IMR-90 (cell line): ENCODE measurements around the gene DCTN5. TPM values are rescaled to one million over a fixed set of nuclear protein-coding genes. Genes with fewer than 3 reads are reported as not detected.

Source experiments
- ATAC-seq: fragments of 200-7000 bp; cut with Tn5 transposase; 2 replicates; pipeline ENCODE4 v1.9.1; 2020; ENCODE audit warnings: low read depth, mild to moderate bottlenecking, moderate library complexity
- BruUV-seq: library from RNA; stranded (reverse); fragments of 400-500 nt; replicated peaks from 2 replicates; lab custom pipeline; 2021; lab: Mats Ljungman, UMichigan
- CTCF ChIA-PET: fragments of 300-600 bp; formaldehyde crosslinking; extraction: SDS; loops from one replicate; lab custom pipeline; 2021; ENCODE audit warnings: antibody characterized with exemption; lab: Yijun Ruan, JAX
- POLR2A ChIA-PET: fragments of 300-600 bp; sonication (Branson Sonifier 250); formaldehyde crosslinking; loops from one replicate; lab custom pipeline; 2022; ENCODE audit warnings: antibody characterized with exemption; ENCODE audit not compliant: unreplicated experiment; lab: Charles Lee
- DNase-seq: peaks from one replicate; pipeline ENCODE4 v3.0.0; 2013
- H2AFZ ChIP-seq: replicated peaks from 2 replicates; pipeline ENCODE3; 2013; ENCODE audit warnings: low read length, mild to moderate bottlenecking; ENCODE audit not compliant: poor library complexity
- H2AK5ac ChIP-seq: 2 replicates; pipeline ENCODE4 v1.6.1; 2013; ENCODE audit warnings: low read depth, low read length, inconsistent platforms
- H2AK9ac ChIP-seq: replicated peaks from 2 replicates; pipeline ENCODE3; 2013; ENCODE audit warnings: mild to moderate bottlenecking, low read depth, low read length, moderate library complexity; ENCODE audit not compliant: poor library complexity
- H2BK120ac ChIP-seq: 2 replicates; pipeline ENCODE4 v1.6.1; 2013; ENCODE audit warnings: low read depth, low read length, inconsistent platforms
- H2BK15ac ChIP-seq: 3 replicates; pipeline ENCODE4 v1.6.1; 2013; ENCODE audit warnings: low read depth, low read length, inconsistent platforms
- H2BK20ac ChIP-seq: 2 replicates; pipeline ENCODE4 v1.6.1; 2013; ENCODE audit warnings: low read depth, mild to moderate bottlenecking, inconsistent platforms, low read length, moderate library complexity
- H2BK5ac ChIP-seq: 2 replicates; pipeline ENCODE4 v1.6.1; 2013; ENCODE audit warnings: mild to moderate bottlenecking, low read depth, low read length, inconsistent platforms; ENCODE audit not compliant: poor library complexity, severe bottlenecking
- H3K14ac ChIP-seq: replicated peaks from 2 replicates; pipeline ENCODE4 v1.6.1; 2013; ENCODE audit warnings: low read depth, low read length, inconsistent platforms
- H3K18ac ChIP-seq: 2 replicates; pipeline ENCODE4 v1.6.1; 2013; ENCODE audit warnings: low read depth, low read length, control low read depth
- H3K23ac ChIP-seq: 2 replicates; pipeline ENCODE4 v1.6.1; 2013; ENCODE audit warnings: low read depth, low read length, inconsistent platforms
- H3K27ac ChIP-seq: 2 replicates; pipeline ENCODE4 v1.5.1; 2013; ENCODE audit warnings: mild to moderate bottlenecking, control low read depth, low read length; ENCODE audit not compliant: insufficient read depth
- H3K27me3 ChIP-seq: 2 replicates; pipeline ENCODE4 v1.6.1; 2013; ENCODE audit warnings: low read length; ENCODE audit not compliant: control insufficient read depth, insufficient read depth
- H3K36me3 ChIP-seq: 2 replicates; pipeline ENCODE4 v1.6.1; 2013; ENCODE audit warnings: low read length, mixed read lengths; ENCODE audit not compliant: control insufficient read depth, insufficient read depth
- H3K4ac ChIP-seq: 2 replicates; pipeline ENCODE4 v1.6.1; 2013; ENCODE audit warnings: low read depth, low read length, inconsistent platforms
- H3K4me1 ChIP-seq: 2 replicates; pipeline ENCODE4 v1.6.1; 2013; ENCODE audit warnings: low read length, mixed read lengths; ENCODE audit not compliant: control insufficient read depth, insufficient read depth
- H3K4me2 ChIP-seq: 2 replicates; pipeline ENCODE4 v1.6.1; 2013; ENCODE audit warnings: low read depth, mild to moderate bottlenecking, control low read depth, low read length, moderate library complexity
- H3K4me3 ChIP-seq: 2 replicates; pipeline ENCODE4 v1.5.1; 2013; ENCODE audit warnings: low read depth, mild to moderate bottlenecking, control low read depth, low read length, moderate library complexity; ENCODE audit not compliant: insufficient read depth
- H3K56ac ChIP-seq: 2 replicates; pipeline ENCODE4 v1.6.1; 2013; ENCODE audit warnings: low read length, inconsistent platforms; ENCODE audit not compliant: insufficient read depth; ENCODE audit errors: extremely low read depth
- H3K79me1 ChIP-seq, 2 experiments: 2 replicates each; pipeline ENCODE4 v1.6.1; 2013; ENCODE audit warnings: low read length in 2 of 2, inconsistent platforms in 1 of 2, low read depth in 1 of 2
- H3K9ac ChIP-seq: 2 replicates; pipeline ENCODE4 v1.6.1; 2013; ENCODE audit warnings: low read depth, low read length, control low read depth
- H3K9me1 ChIP-seq: 2 replicates; pipeline ENCODE4 v1.6.1; 2013; ENCODE audit warnings: low read length, inconsistent platforms; ENCODE audit not compliant: insufficient read depth
- H3K9me3 ChIP-seq: 2 replicates; pipeline ENCODE4 v1.6.1; 2013; ENCODE audit warnings: low read length; ENCODE audit not compliant: control insufficient read depth, insufficient read depth
- H4K20me1 ChIP-seq: 2 replicates; pipeline ENCODE4 v1.6.1; 2013; ENCODE audit warnings: low read length, inconsistent platforms; ENCODE audit not compliant: insufficient read depth
- H4K5ac ChIP-seq: 2 replicates; pipeline ENCODE4 v1.6.1; 2013; ENCODE audit warnings: mild to moderate bottlenecking, low read depth, low read length, control low read depth
- H4K8ac ChIP-seq, 2 experiments: 2 replicates each; pipeline ENCODE4 v1.6.1; 2013; ENCODE audit warnings: low read depth in 2 of 2, low read length in 2 of 2, control low read depth in 1 of 2, inconsistent platforms in 1 of 2
- H4K91ac ChIP-seq: 2 replicates; pipeline ENCODE4 v1.6.1; 2013; ENCODE audit warnings: low read depth, low read length, inconsistent platforms; ENCODE audit not compliant: insufficient read depth
- BHLHE40 ChIP-seq: fragments of 150-350 bp; IDR thresholded peaks from 2 replicates; pipeline ENCODE4 v1.6.1; 2016; ENCODE audit warnings: mild to moderate bottlenecking, low read depth, low read length
- CEBPB ChIP-seq: IDR thresholded peaks from 2 replicates; pipeline ENCODE4 v1.6.1; 2012; ENCODE audit warnings: low read depth, low read length, improper control_type of control experiment
- CHD1 ChIP-seq: IDR thresholded peaks from 2 replicates; pipeline ENCODE4 v1.6.1; 2012; ENCODE audit warnings: low read depth, low read length, improper control_type of control experiment
- CTCF ChIP-seq: conservative IDR thresholded peaks from 2 replicates; pipeline ENCODE4 v1.5.1; 2012; ENCODE audit warnings: mild to moderate bottlenecking, low read depth, low read length, improper control_type of control experiment
- ELK1 ChIP-seq: fragments of 150-350 bp; IDR thresholded peaks from 2 replicates; pipeline ENCODE4 v1.6.1; 2016; ENCODE audit warnings: low read depth, mild to moderate bottlenecking, low read length, moderate library complexity, borderline replicate concordance
- FOS ChIP-seq: fragments of 150-350 bp; IDR thresholded peaks from 2 replicates; pipeline ENCODE4 v1.6.1; 2016; ENCODE audit warnings: low read depth, low read length
- MAFK ChIP-seq: IDR thresholded peaks from 2 replicates; pipeline ENCODE4 v1.6.1; 2012; ENCODE audit warnings: low read depth, low read length, improper control_type of control experiment
- MAZ ChIP-seq: IDR thresholded peaks from 2 replicates; pipeline ENCODE4 v1.6.1; 2012; ENCODE audit warnings: low read depth, mild to moderate bottlenecking, low read length, improper control_type of control experiment, moderate library complexity, borderline replicate concordance
- MXI1 ChIP-seq: IDR thresholded peaks from 2 replicates; pipeline ENCODE4 v1.6.1; 2012; ENCODE audit warnings: low read depth, mild to moderate bottlenecking, low read length, moderate library complexity, borderline replicate concordance
- NFE2L2 ChIP-seq: fragments of 150-350 bp; IDR thresholded peaks from 2 replicates; pipeline ENCODE4 v1.6.1; 2016; ENCODE audit warnings: low read depth, mild to moderate bottlenecking, low read length
- POLR2A ChIP-seq: IDR thresholded peaks from 2 replicates; pipeline ENCODE4 v1.6.1; 2012; ENCODE audit warnings: mild to moderate bottlenecking, low read depth, low read length
- RAD21 ChIP-seq: IDR thresholded peaks from 2 replicates; pipeline ENCODE4 v1.6.1; 2012; ENCODE audit warnings: low read length, improper control_type of control experiment
- RCOR1 ChIP-seq: IDR thresholded peaks from 2 replicates; pipeline ENCODE4 v1.6.1; 2012; ENCODE audit warnings: mild to moderate bottlenecking, low read length, improper control_type of control experiment; ENCODE audit not compliant: insufficient replicate concordance
- RFX5 ChIP-seq: IDR thresholded peaks from 2 replicates; pipeline ENCODE4 v1.8.0; 2012; ENCODE audit warnings: low read depth, mild to moderate bottlenecking, low read length, moderate library complexity
- SMC3 ChIP-seq: fragments of 150-350 bp; IDR thresholded peaks from 2 replicates; pipeline ENCODE4 v1.6.1; 2016; ENCODE audit warnings: low read depth, mild to moderate bottlenecking, antibody characterized with exemption, low read length, moderate library complexity
- WGBS, 2 experiments: methylation state at CpG; one replicate each; pipeline versions ENCODE4 v1.1.5 to v1.1.7; 2013; ENCODE audit warnings: missing lambda C conversion rate in 2 of 2; ENCODE audit not compliant: insufficient read length in 1 of 2; ENCODE audit errors: extremely low coverage in 2 of 2; 5-methylcytosine and 5-hydroxymethylcytosine counted together
- dilution Hi-C: fragments of 300-500 bp; cut with HindIII; formaldehyde crosslinking; loops from one replicate; pipeline ENCODE4 v1.14.3; 2018; ENCODE audit warnings: low sequenced_read_pairs; ENCODE audit not compliant: unreplicated experiment
- in situ Hi-C: fragments of 300-500 bp; cut with MboI; formaldehyde crosslinking; loops from 3 replicates; pipeline ENCODE4 v1.14.3; 2019; ENCODE audit warnings: low sequenced_read_pairs, inconsistent platforms, mixed read lengths
- intact Hi-C: fragments of 100-400 bp; cut with micrococcal nuclease; formaldehyde crosslinking; loops from 2 replicates; pipeline ENCODE4 v1.10.0; 2022
- polyA plus RNA-seq, 3 experiments: library from polyadenylated mRNA; depleted of rRNA; stranded (reverse); fragments of >200 nt; gene quantifications; 2 replicates each; pipeline ENCODE4 v1.2.3, GENCODE V29; 2012; ENCODE audit warnings: low replicate concordance in 1 of 3
- total RNA-seq: library from RNA; depleted of rRNA; stranded (reverse); fragments of >200 nt; gene quantifications from 2 replicates; pipeline ENCODE4 v1.2.3, GENCODE V29; 2012
- TF ChIP-seq, protein P1 (sequence below): fragments of 150-350 bp; IDR thresholded peaks from 2 replicates; pipeline ENCODE4 v1.6.1; 2017; ENCODE audit warnings: mild to moderate bottlenecking, antibody characterized with exemption, low read length, low read depth

Gene DCTN5
- total and polyA plus RNA-seq, 2 of the 4 experiments (the other 2 are of a cell fraction), result 49.6 to 111 TPM

GRCh38 chr16:23699100-23699499 is 57.8 kb downstream of the DCTN5 start:
- H3K4me2 ChIP-seq, result no peak overlapping the region
- H4K5ac ChIP-seq, result no peak overlapping the region
- TF ChIP-seq RFX5 (no peak), BHLHE40 (no peak), CEBPB (no peak), NFE2L2 (no peak), RCOR1 (no peak), SMC3 (no peak), MXI1 (no peak), CHD1 (no peak), MAFK (no peak), POLR2A (no peak), CTCF (no peak), MAZ (no peak), ELK1 (no peak), FOS (no peak), RAD21 (no peak)
- TF ChIP-seq, protein P1, sequence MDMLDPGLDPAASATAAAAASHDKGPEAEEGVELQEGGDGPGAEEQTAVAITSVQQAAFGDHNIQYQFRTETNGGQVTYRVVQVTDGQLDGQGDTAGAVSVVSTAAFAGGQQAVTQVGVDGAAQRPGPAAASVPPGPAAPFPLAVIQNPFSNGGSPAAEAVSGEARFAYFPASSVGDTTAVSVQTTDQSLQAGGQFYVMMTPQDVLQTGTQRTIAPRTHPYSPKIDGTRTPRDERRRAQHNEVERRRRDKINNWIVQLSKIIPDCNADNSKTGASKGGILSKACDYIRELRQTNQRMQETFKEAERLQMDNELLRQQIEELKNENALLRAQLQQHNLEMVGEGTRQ, result no peak
- H2BK5ac ChIP-seq, result no peak overlapping the region
- H3K9me3 ChIP-seq, result 0 out of 2 replicates have a peak, but pooled peaks cover 2% of the 10 kb centered on the region
- no peaks in the 10 kb centered on the region for H3K79me1 ChIP-seq
- no peak overlapping the region for H3K14ac ChIP-seq
- ATAC-seq (no peak), DNase-seq (no peak)
- no peak overlapping the region for H3K9ac ChIP-seq
- no peaks in the 10 kb centered on the region for H3K36me3 ChIP-seq
- dilution Hi-C loops (no loop called here), in situ Hi-C loops (loop anchor here (25.0 kb wide), 1 partner anchor 813 kb away; no protein-coding TSS in a partner anchor), intact Hi-C loops (no loop called here)
- no peaks in the 10 kb centered on the region for H4K20me1 ChIP-seq
- no peak overlapping the region for H2BK20ac ChIP-seq
- no peaks in the 10 kb centered on the region; the same call in 1 of the 2 replicates for H3K9me1 ChIP-seq
- H4K8ac ChIP-seq, result no peak overlapping the region
- H3K4me3 ChIP-seq, result no peak overlapping the region
- H3K27ac ChIP-seq, result no peak overlapping the region
- BruUV-seq, result no TSS peak
- H3K4ac ChIP-seq, result no peak overlapping the region
- no peak overlapping the region for H3K56ac ChIP-seq
- H2AK5ac ChIP-seq, result no peak overlapping the region
- no peak overlapping the region for H3K18ac ChIP-seq
- H2AK9ac ChIP-seq, result no peak overlapping the region
- H2BK120ac ChIP-seq, result no peak overlapping the region
- no peak overlapping the region for H3K23ac ChIP-seq
- no peak overlapping the region for H2BK15ac ChIP-seq
- H4K91ac ChIP-seq, result no peak overlapping the region
- ChIA-PET POLR2A (no interaction called here), CTCF (interaction anchor here (1.3 kb wide), 1 partner anchor 29 kb away, joined by 4 read pairs; no protein-coding TSS in a partner anchor)
- peaks cover 8% of the 10 kb centered on the region for H3K4me1 ChIP-seq
- no peak overlapping the region for H2AFZ ChIP-seq
- H3K27me3 ChIP-seq, result no peaks in the 10 kb centered on the region; the same call in 1 of the 2 replicates
- no CpG with 5 or more reads among the region's 4 CpGs for WGBS, 2 experiments
